Gastroesophageal sphincter (tissue), 3 donors: Measurements from ENCODE around the gene OR52N1.

Experiments
- POLR2AphosphoS5 ChIP-seq: sonication (generic); formaldehyde crosslinking; IDR thresholded peaks from one replicate; pipeline ENCODE4 v1.6.1; 2017; ENCODE audit warnings: antibody characterized with exemption
- TF ChIP-seq, protein P1 (sequence below), 4 experiments: fragments of 200-600 bp in 2 of 4; fragments of 450-650 bp in 2 of 4; sonication (generic) in 1 of 4; IDR thresholded peaks; one replicate each; pipeline ENCODE4 v1.5.1; 2017 to 2019; ENCODE audit warnings: antibody characterized with exemption in 4 of 4, mild to moderate bottlenecking in 2 of 4, moderate library complexity in 2 of 4

DNA sequence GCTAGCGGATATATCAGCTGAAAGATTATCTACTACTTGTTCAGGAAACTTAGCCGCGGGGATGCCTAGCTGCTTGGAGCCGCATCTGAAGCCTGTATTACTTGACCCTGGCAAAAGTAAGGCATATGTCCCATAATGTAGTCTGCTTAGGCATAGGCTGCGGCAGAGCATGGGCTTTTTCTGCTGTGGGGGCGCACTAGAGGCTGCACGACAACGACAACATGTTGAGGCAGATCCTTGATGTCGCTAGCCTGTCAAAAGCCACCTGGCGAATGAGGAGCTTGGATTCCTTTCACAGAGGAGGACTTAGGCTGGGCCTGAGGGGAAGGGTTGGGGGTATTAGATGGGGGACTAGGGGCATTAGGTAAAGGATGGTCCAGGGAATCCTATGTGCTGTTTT is 16.5 kb upstream of the OR52N1 start:
- TF ChIP-seq, protein P1, sequence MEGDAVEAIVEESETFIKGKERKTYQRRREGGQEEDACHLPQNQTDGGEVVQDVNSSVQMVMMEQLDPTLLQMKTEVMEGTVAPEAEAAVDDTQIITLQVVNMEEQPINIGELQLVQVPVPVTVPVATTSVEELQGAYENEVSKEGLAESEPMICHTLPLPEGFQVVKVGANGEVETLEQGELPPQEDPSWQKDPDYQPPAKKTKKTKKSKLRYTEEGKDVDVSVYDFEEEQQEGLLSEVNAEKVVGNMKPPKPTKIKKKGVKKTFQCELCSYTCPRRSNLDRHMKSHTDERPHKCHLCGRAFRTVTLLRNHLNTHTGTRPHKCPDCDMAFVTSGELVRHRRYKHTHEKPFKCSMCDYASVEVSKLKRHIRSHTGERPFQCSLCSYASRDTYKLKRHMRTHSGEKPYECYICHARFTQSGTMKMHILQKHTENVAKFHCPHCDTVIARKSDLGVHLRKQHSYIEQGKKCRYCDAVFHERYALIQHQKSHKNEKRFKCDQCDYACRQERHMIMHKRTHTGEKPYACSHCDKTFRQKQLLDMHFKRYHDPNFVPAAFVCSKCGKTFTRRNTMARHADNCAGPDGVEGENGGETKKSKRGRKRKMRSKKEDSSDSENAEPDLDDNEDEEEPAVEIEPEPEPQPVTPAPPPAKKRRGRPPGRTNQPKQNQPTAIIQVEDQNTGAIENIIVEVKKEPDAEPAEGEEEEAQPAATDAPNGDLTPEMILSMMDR (IDR thresholded peaks at IDR 0.05): no peak
- TF ChIP-seq POLR2AphosphoS5: no peak
